HG03066 (cell line): ENCODE measurements around the gene PPCDC.

Source experiments
- ATAC-seq: cut with Tn5 transposase; IDR thresholded peaks from one replicate; pipeline ENCODE4 v1.9.1; 2021; ENCODE audit warnings: low read depth; ENCODE audit not compliant: unreplicated experiment

The PPCDC gene, protein sequence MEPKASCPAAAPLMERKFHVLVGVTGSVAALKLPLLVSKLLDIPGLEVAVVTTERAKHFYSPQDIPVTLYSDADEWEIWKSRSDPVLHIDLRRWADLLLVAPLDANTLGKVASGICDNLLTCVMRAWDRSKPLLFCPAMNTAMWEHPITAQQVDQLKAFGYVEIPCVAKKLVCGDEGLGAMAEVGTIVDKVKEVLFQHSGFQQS

GRCh38 chr15:75023181-75023871, at the start of gene PPCDC:
Gene PPCDC, plus strand, starts transcription at chr15:75023590. Its CDS starts 4,729 bp downstream, at chr15:75028319.
- ATAC-seq, result peak; percentile 91

GRCh38 chr15:74976159-74976558, 47.2 kb upstream of the PPCDC start:
- no peak for ATAC-seq

GRCh38 chr15:74977599-74977998, 45.8 kb upstream of the PPCDC start:
- ATAC-seq, result no peak

DNA sequence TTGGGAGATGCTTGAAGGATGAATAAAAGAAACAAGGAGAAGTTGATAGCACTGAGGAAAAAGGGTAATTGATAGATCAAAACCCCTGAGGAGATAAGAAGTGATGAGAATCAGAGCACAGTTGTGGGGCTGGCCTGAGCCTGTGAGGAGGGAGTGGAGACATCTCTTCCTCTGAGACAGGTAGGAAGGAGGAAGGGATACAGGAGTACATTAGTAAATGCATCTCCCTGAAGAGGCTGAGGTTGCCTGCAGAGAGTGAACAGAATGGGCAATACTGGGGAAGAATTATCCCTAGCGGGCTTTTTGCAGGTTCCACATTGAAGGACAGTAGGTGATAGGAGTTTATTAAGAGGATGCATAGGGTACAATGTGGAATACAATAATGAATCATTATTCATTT, 45.3 kb upstream of the PPCDC start:
- no peak for ATAC-seq

DNA sequence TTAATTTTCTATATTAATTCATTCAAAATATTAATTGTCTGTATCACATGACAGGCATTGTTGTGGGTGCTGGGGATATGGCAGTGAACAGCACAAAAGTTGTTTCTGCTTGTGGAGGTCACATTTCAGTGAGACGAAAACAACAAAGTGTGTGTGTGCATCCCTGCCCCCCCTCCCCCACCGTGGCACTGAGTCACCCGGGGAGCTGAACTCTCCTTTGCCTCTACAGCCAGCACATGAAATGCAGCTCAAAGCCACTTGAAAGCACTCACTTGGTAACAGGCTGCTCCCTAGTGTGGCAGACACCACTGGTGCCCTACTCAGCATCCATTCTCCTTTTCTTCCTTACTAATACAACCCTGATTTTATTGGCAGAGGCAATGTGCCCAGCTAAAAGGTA, 44.9 kb upstream of the PPCDC start:
- ATAC-seq, result no peak

- ATAC-seq, result no peak
Measured at GRCh38 chr15:74982183-74982582, 41.2 kb upstream of the PPCDC start.

GRCh38 chr15:74983725-74984231, 39.6 kb upstream of the PPCDC start:
- ATAC-seq, result no peak

DNA sequence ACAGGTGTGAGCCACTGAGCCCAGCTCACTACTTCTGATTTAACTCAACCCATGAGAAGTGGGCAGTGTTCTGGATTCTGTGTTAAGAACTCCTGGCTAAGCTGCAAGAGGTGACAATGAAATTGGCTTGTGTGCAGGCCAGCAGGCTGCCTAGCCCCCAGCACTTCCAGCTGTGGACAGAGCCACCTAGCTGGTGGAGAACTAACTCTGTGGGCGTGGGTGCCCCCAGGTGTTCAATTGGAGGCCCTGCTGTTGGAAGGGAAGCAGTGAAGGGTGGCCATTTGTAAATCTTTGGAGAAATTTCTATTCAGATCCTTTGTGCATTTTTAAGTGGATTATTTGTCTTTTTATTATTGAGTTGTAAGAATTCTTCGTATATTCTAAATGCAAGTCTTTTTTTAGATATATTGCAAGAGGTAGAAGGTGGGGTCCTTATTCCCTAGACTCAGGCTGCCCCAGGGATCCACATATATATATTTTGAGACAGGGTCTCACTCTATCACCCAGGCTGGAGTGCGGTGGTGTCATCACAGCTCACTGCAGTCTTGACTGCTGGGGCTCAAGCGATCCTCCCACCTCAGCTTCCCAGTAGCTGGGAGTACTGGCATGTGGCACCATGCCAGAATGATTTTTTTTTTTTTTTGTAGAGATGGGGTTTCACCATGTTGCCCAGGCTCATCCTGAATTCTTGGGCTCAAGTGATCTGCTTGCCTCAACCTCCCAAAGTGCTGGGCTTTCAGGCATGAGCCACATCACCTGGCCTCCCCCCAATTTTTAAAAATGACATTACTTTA, 35.2 kb upstream of the PPCDC start:
- ATAC-seq, result no peak

DNA sequence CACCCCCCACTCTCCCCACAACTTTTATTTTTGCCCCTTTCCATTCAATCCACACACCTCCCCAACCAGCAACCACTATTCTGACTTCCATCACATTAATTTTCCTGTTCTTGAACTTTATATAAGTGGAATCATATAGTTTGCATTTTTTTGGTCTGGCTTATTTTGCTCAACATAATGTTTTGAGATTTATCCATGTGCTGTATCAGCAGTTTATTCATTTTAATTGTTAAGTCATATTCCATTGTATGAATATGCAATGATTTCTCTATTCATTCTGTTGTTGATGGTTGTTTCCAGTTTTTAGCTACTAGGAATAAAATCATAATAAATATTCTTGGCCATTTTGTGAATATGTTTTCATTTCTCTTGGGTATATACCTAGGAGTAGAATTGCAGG, 33.9 kb upstream of the PPCDC start:
- ATAC-seq, result no peak

GRCh38 chr15:74992619-74993018, 30.8 kb upstream of the PPCDC start:
- no peak for ATAC-seq

- no peak for ATAC-seq
Measured at GRCh38 chr15:74994236-74994635, 29.2 kb upstream of the PPCDC start.

GRCh38 chr15:74994685-74995084, 28.7 kb upstream of the PPCDC start:
- no peak for ATAC-seq

GRCh38 chr15:74995182-74995778, 28.1 kb upstream of the PPCDC start, which contains the start of gene SCAMP5:
Gene SCAMP5, plus strand, starts transcription at chr15:74995563. Its CDS starts 16,277 bp downstream, at chr15:75011840.
- ATAC-seq, result peak; percentile 70

DNA sequence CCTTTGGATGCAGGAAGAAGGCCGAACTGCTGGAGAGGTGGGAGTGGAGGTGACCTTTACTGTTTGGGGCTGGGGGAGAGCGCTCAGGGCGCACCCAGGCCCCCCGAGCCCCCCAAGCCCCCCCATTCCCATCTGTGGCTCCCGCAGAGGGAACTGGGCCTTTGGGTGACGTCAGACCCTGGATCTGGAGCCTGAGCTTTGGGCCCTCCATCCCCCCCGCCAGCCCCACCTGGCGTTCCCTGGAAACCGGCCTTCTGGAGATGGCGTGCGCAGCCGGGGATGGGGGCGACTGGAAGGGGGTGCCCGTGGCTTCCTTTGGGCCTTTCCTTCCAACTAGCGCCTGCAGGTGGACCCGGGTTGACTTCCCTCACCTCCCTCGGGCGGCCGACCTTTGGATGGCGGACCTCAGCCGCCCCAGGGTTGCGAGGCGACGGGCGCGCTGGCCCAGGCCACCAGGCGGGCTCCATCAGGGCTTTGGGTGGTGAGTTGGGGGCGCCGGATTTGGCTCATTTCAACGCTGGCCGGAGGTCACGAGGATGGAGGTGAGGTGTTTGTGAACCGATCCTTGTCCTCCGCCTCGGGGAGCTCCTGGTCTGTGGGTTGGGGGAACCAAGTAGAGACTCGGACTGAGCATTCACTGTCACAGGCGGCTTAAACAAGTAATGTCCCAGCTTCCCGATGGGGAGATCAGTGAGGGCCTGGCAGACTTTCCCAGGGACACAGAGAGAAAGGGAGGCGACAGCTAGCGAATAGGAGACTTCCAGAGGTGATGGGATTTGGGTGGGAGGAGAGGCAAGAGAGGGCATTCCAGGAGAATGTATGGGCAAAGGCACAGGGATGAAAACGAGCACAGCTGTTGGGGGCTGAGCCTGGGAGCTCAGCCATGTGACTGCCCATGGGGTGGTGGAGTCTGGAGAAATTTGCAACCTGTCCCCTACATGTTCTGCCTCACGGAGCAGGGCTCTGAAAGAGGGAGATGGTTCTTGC, 27.3 kb upstream of the PPCDC start:
- ATAC-seq, result no peak

GRCh38 chr15:74997141-74997540, 26.2 kb upstream of the PPCDC start:
- no peak for ATAC-seq

DNA sequence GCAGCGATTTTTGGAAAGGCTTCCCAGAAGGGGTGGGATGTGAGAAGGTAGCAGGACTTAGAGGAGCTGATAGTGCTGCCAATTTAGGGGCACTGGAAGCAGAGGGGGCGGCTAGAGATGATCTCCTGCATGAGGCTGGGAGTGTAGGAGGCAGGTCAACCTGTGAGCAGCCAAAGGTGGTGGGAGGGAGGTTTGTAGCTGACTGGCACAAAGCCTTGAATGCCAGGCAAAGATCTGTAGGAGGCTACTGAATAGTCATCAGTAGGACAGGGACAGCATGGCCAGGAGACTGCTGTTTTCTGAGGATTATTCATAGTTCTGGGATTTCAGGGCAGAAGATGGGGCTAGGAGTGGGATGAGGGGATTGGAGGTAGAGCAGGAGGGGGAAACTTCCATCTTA, 25.8 kb upstream of the PPCDC start:
- no peak for ATAC-seq

GRCh38 chr15:75001310-75001709, 22.1 kb upstream of the PPCDC start:
- no peak for ATAC-seq

GRCh38 chr15:75002398-75002797, 21.0 kb upstream of the PPCDC start:
- no peak for ATAC-seq

- ATAC-seq, result no peak
Measured at GRCh38 chr15:75007216-75007615, 16.2 kb upstream of the PPCDC start.

GRCh38 chr15:75008221-75008625, 15.2 kb upstream of the PPCDC start:
- ATAC-seq, result no peak
